Transverse colon (tissue), 4 donors: Measurements from ENCODE around the gene CDCP2.

Experiments used
- EP300 ChIP-seq: sonication (generic); formaldehyde crosslinking; IDR thresholded peaks from one replicate; pipeline ENCODE4 v1.6.1; 2017; ENCODE audit warnings: antibody characterized with exemption, low read depth
- POLR2A ChIP-seq: fragments of 450-650 bp; IDR thresholded peaks from one replicate; pipeline ENCODE4 v1.6.1; 2016; ENCODE audit warnings: antibody characterized with exemption, mild to moderate bottlenecking, moderate library complexity
- POLR2AphosphoS5 ChIP-seq, 3 donors: sonication (generic); formaldehyde crosslinking; IDR thresholded peaks; one replicate each; pipeline ENCODE4 v1.6.1; 2016; ENCODE audit warnings: antibody characterized with exemption in 3 of 3
- TF ChIP-seq, protein P1 (sequence below), 5 experiments: fragments of 200-600 bp in 3 of 5; fragments of 450-650 bp in 2 of 5; sonication (generic) in 3 of 5; IDR thresholded peaks; 1 replicate in 2 of 5; 2 replicates in 3 of 5; pipeline ENCODE4 v1.5.1; 2016 to 2017; ENCODE audit warnings: antibody characterized with exemption in 5 of 5, inconsistent platforms in 3 of 5, mild to moderate bottlenecking in 2 of 5, moderate library complexity in 1 of 5

DNA sequence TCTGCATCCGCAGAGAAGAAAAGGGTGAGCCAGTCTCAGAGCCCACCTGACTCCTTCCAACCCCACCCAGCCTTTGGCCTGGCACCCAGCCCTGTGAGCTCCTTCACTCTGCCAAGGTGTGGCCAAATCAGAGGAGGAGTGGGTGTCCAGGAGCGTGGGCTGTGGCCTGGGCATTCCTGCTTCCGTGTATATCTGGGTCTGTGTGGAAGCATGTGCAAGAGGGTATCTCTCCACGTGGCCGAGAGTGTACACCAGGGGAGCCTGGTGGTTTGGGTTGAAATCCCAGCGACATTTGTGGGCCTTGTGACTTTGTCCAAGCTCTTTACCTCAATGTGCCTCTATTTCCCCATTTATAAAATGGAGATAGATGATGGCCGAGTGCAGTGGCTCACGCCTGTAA is 29.8 kb downstream of the CDCP2 start:
- no peak for TF ChIP-seq POLR2AphosphoS5 (IDR thresholded peaks at IDR 0.05)
- TF ChIP-seq, protein P1, sequence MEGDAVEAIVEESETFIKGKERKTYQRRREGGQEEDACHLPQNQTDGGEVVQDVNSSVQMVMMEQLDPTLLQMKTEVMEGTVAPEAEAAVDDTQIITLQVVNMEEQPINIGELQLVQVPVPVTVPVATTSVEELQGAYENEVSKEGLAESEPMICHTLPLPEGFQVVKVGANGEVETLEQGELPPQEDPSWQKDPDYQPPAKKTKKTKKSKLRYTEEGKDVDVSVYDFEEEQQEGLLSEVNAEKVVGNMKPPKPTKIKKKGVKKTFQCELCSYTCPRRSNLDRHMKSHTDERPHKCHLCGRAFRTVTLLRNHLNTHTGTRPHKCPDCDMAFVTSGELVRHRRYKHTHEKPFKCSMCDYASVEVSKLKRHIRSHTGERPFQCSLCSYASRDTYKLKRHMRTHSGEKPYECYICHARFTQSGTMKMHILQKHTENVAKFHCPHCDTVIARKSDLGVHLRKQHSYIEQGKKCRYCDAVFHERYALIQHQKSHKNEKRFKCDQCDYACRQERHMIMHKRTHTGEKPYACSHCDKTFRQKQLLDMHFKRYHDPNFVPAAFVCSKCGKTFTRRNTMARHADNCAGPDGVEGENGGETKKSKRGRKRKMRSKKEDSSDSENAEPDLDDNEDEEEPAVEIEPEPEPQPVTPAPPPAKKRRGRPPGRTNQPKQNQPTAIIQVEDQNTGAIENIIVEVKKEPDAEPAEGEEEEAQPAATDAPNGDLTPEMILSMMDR (IDR thresholded peaks at IDR 0.05), result no peak
- TF ChIP-seq EP300, result no peak
- TF ChIP-seq POLR2A, result no peak
